ENCODE data around the gene FBXL17.

Gene FBXL17

DNA sequence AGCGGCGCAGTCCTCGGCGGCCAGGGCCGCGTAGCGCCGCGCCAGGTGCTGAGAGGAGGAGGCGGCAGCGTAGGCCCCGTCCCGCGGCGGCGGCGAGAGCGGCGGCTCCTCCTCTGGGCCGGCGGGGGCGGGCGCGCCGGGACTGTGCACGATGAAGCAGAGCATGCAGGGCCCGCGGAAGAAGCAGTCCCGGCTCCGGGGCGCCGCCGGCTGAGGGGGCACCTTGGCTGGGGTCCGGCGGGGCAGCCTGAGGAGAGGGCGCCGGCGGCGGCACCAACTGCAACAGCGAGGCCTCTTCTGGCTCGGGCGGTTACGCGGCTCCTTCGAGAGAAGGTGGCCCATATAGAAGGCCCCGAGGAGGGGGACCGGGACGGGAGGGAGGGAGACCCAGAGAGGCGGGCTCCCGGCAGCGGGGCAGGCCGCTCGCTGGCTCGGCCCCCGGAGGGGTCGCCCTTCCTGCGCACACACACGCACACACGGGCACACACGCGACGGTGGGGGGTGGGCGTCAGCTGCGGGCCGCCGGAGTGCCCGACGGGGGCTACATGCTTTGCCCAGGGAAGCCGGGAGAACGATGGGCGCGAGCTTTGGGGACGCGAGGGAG is 446 bp downstream of the FBXL17 start:
- peak overlapping the region; percentile 99 for H3K23ac ChIP-seq (ENCODE audit: low read depth, low read length, poor library complexity)
- peaks cover 0 to 8% of the 10 kb centered on the region in 2 donors for H3K9me3 ChIP-seq (replicated peaks in 1 of 2; ENCODE audit: control insufficient read depth in 2 of 2, insufficient read depth in 1 of 2, low read depth in 1 of 2, low read length in 2 of 2)
- peak overlapping the region; percentile 98 for H3K27ac ChIP-seq (replicated peaks; ENCODE audit: low read length)
- H2BK5ac ChIP-seq (ENCODE audit: low read length) = peak overlapping the region; percentile 97
- H3K27me3 ChIP-seq (ENCODE audit: control insufficient read depth in 3 of 3, insufficient read depth in 3 of 3, low read depth in 1 of 3, low read length in 3 of 3) = no peaks in the 10 kb centered on the region
- peak overlapping the region; percentile 66 for H2AK5ac ChIP-seq (ENCODE audit: low read depth, low read length)
- peak overlapping the region; percentile 84 for H2BK15ac ChIP-seq (ENCODE audit: low read length)
- H3K4me2 ChIP-seq (ENCODE audit: insufficient read depth, low read length, poor library complexity, severe bottlenecking) = peak overlapping the region; percentile 73
- peak overlapping the region; percentile 69 for H2BK120ac ChIP-seq (ENCODE audit: low read depth, low read length)
- H2AFZ ChIP-seq (ENCODE audit: low read length) = peak overlapping the region; percentile 95
- peaks cover 3 to 9% of the 10 kb centered on the region in 2 donors for H3K4me1 ChIP-seq (ENCODE audit: control insufficient read depth in 2 of 2, insufficient read depth in 1 of 2, low read depth in 1 of 2, low read length in 2 of 2)
- H3K79me1 ChIP-seq (ENCODE audit: low read depth, low read length) = no peaks in the 10 kb centered on the region
- H3K14ac ChIP-seq (ENCODE audit: low read length) = peak overlapping the region; percentile 85
- peak overlapping the region; percentile 85 to 95 for H3K4me3 ChIP-seq (ENCODE audit: low read length in 2 of 2)
- H2BK12ac ChIP-seq (ENCODE audit: low read length) = peak overlapping the region; percentile 90
- peak; percentile 59 for DNase-seq (ENCODE audit: low spot score)
- H4K91ac ChIP-seq (ENCODE audit: low read depth, low read length, poor library complexity) = no peak overlapping the region
- peak overlapping the region; percentile 100 for H3K18ac ChIP-seq (ENCODE audit: low read length)
- H3K4ac ChIP-seq (ENCODE audit: low read length) = peak overlapping the region; percentile 23
- H3K9ac ChIP-seq (ENCODE audit: low read depth, low read length, poor library complexity) = peak overlapping the region; percentile 100
- WGBS, 2 donors (ENCODE audit: extremely low coverage in 2 of 2, insufficient read length in 2 of 2, insufficient replicate concordance in 1 of 2) = no CpG with 5 or more reads among the region's 74 CpGs
- peak overlapping the region; percentile 59 for H4K8ac ChIP-seq (ENCODE audit: low read depth, low read length)
- no peaks in the 10 kb centered on the region for H3K36me3 ChIP-seq (replicated peaks in 1 of 2; ENCODE audit: control insufficient read depth in 2 of 2, insufficient read depth in 2 of 2, low read length in 2 of 2)

DNA sequence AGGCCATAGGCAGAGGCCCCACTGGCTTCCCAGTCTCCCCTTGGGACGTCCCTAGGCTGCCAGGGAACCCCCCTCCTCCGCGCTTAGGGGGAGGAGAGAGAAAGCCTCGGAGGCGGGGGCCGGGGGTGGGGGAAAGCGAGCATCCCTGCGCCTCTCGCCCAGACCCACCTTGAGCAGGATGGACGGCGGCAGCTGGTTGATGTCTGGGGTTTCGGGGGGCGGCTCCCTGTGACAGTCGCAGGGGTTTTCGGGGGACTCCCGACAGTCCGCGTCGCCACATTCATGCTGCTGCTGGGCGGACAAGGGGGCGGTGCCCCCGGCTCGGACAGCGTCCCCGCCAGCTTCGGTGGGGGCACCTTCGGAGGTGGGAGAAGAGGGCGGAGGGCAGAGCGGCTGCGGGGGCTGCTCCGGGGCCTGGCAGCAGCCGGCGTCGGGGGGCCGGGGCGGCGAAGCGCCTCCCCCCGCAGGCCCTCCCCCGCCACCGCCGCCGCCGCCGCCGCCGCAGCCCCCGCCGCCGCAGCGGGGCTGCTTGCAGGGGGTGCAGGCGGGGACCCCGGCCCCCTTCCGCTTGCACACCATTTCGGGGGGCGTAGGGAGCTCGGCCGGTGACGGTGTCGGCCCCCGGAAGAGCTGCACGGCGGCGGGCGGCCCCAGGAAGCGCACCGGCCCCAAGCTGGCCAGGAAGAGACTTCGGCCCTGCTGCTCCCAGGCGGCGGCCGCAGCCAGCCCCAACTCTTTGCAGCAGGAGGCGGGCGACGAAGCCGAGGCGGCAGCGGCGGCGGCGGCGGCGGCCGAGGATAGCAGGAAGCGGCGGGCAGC is 1.2 kb downstream of the FBXL17 start:
- Histone ChIP-seq H2BK12ac (ENCODE audit: low read length) (peak overlapping the region; percentile 90), H3K9ac (ENCODE audit: low read depth, low read length, poor library complexity) (peak overlapping the region; percentile 100), H3K9me3 (replicated peaks in 1 of 2; ENCODE audit: control insufficient read depth in 2 of 2, insufficient read depth in 1 of 2, low read depth in 1 of 2, low read length in 2 of 2) (peaks cover 0 to 15% of the 10 kb centered on the region in 2 donors), H3K23ac (ENCODE audit: low read depth, low read length, poor library complexity) (peak overlapping the region; percentile 99), H4K8ac (ENCODE audit: low read depth, low read length) (no peak overlapping the region), H3K4me3 (ENCODE audit: low read length in 2 of 2) (peak overlapping the region; percentile 85 to 95), H2BK15ac (ENCODE audit: low read length) (no peak overlapping the region), H2BK5ac (ENCODE audit: low read length) (peak overlapping the region; percentile 97), H3K79me1 (ENCODE audit: low read depth, low read length) (no peaks in the 10 kb centered on the region), H3K18ac (ENCODE audit: low read length) (peak overlapping the region; percentile 100), H3K14ac (ENCODE audit: low read length) (peak overlapping the region; percentile 71), H2AFZ (ENCODE audit: low read length) (peak overlapping the region; percentile 95), H2AK5ac (ENCODE audit: low read depth, low read length) (peak overlapping the region; percentile 66), H3K4me2 (ENCODE audit: insufficient read depth, low read length, poor library complexity, severe bottlenecking) (peak overlapping the region; percentile 73), H4K91ac (ENCODE audit: low read depth, low read length, poor library complexity) (no peak overlapping the region), H3K27me3 (ENCODE audit: control insufficient read depth in 3 of 3, insufficient read depth in 3 of 3, low read depth in 1 of 3, low read length in 3 of 3) (no peaks in the 10 kb centered on the region), H3K4me1 (ENCODE audit: control insufficient read depth in 2 of 2, insufficient read depth in 1 of 2, low read depth in 1 of 2, low read length in 2 of 2) (peaks cover 3 to 9% of the 10 kb centered on the region in 2 donors), H3K4ac (ENCODE audit: low read length) (peak overlapping the region; percentile 23), H3K27ac (replicated peaks; ENCODE audit: low read length) (peak overlapping the region; percentile 98), H2BK120ac (ENCODE audit: low read depth, low read length) (peak overlapping the region; percentile 69), H3K36me3 (replicated peaks in 1 of 2; ENCODE audit: control insufficient read depth in 2 of 2, insufficient read depth in 2 of 2, low read length in 2 of 2) (no peaks in the 10 kb centered on the region)
- peak; percentile 32 for DNase-seq (ENCODE audit: low spot score)
- WGBS, 2 donors (ENCODE audit: extremely low coverage in 2 of 2, insufficient read length in 2 of 2, insufficient replicate concordance in 1 of 2) = no CpG with 5 or more reads among the region's 85 CpGs

DNA sequence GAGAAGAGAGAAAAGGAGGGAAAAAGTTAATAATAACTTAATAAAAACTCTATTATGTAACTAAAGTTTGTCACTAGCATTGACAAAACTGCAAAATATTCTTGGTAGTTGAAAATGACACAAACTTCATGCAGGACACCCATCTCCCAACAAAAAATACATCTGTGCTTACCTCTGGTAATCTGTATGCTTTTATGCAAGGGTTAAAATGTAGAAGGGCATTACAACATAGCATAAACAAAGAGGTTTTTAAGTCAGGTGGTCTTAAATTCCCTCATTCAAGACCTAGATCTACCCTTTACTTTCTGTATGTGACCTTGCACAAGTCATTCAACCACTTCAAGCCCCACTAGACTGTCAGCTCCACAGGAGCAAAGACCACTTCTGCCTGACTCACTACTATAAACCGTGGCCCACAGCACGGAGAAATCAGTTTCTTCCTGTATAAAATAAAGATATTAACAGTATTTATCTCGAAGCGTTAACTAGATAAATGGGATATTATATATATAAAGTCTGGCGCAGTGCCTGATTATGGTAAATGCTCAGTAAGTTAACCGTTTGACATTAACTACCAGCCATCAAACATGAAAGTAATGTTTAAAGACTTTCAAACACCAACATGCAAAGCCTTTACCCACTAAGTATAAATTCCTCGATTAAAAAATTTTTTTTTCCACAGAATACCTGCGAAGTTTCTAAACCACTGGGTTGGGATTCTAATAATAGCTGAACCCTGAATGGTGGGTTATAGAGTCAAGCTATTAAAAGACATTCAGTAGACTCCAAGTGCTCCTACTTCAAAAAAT is 2.0 kb downstream of the FBXL17 start:
- Histone ChIP-seq H3K27ac (replicated peaks; ENCODE audit: low read length) (no peak overlapping the region), H3K27me3 (ENCODE audit: control insufficient read depth in 3 of 3, insufficient read depth in 3 of 3, low read depth in 1 of 3, low read length in 3 of 3) (no peaks in the 10 kb centered on the region), H3K4me3 (ENCODE audit: low read length in 2 of 2) (peak overlapping the region; percentile 85 to 95), H2AFZ (ENCODE audit: low read length) (peak overlapping the region; percentile 95), H2BK120ac (ENCODE audit: low read depth, low read length) (no peak overlapping the region), H3K9ac (ENCODE audit: low read depth, low read length, poor library complexity) (no peak overlapping the region), H3K79me1 (ENCODE audit: low read depth, low read length) (no peaks in the 10 kb centered on the region), H2BK5ac (ENCODE audit: low read length) (no peak overlapping the region), H2BK12ac (ENCODE audit: low read length) (no peak overlapping the region), H3K23ac (ENCODE audit: low read depth, low read length, poor library complexity) (no peak overlapping the region), H4K8ac (ENCODE audit: low read depth, low read length) (no peak overlapping the region), H3K14ac (ENCODE audit: low read length) (no peak overlapping the region), H2BK15ac (ENCODE audit: low read length) (no peak overlapping the region), H3K36me3 (replicated peaks in 1 of 2; ENCODE audit: control insufficient read depth in 2 of 2, insufficient read depth in 2 of 2, low read length in 2 of 2) (no peaks in the 10 kb centered on the region), H3K9me3 (replicated peaks in 1 of 2; ENCODE audit: control insufficient read depth in 2 of 2, insufficient read depth in 1 of 2, low read depth in 1 of 2, low read length in 2 of 2) (peaks cover 2 to 19% of the 10 kb centered on the region in 2 donors), H2AK5ac (ENCODE audit: low read depth, low read length) (no peak overlapping the region), H3K4me2 (ENCODE audit: insufficient read depth, low read length, poor library complexity, severe bottlenecking) (peak overlapping the region; percentile 73), H4K91ac (ENCODE audit: low read depth, low read length, poor library complexity) (no peak overlapping the region), H3K4me1 (ENCODE audit: control insufficient read depth in 2 of 2, insufficient read depth in 1 of 2, low read depth in 1 of 2, low read length in 2 of 2) (peaks cover 3 to 9% of the 10 kb centered on the region in 2 donors), H3K4ac (ENCODE audit: low read length) (no peak overlapping the region), H3K18ac (ENCODE audit: low read length) (no peak overlapping the region)
- no peak for DNase-seq (ENCODE audit: low spot score)
- no CpG with 5 or more reads among the region's 8 CpGs for WGBS, 2 donors (ENCODE audit: extremely low coverage in 2 of 2, insufficient read length in 2 of 2, insufficient replicate concordance in 1 of 2)
